Tibial artery (tissue), 4 donors: ENCODE results near the gene FRYL.
"Not testable (repeated sequence)": the region's sequence is repeated elsewhere in the genome, so short reads cannot be mapped to it uniquely, and the experiment has no call there.

Experiments
- DNase-seq, 2 donors: peaks; one replicate each; pipeline ENCODE4 v3.0.0-alpha.2; 2019
- H3K27ac ChIP-seq, 2 donors: fragments of 200-600 bp; sonication (generic) in 1 of 2; 1 replicate in 1 of 2; 2 replicates in 1 of 2; pipeline ENCODE4 v1.5.1; 2018 to 2019; ENCODE audit warnings: mild to moderate bottlenecking in 1 of 2
- H3K27me3 ChIP-seq, 2 donors: fragments of 200-600 bp; sonication (generic) in 1 of 2; one replicate each; pipeline versions ENCODE4 v1.5.1 to v1.6.0; 2016 to 2019
- H3K36me3 ChIP-seq, 3 donors: fragments of 200-600 bp; sonication (generic) in 2 of 3; one replicate each; pipeline ENCODE4 v1.5.1; 2016 to 2019; ENCODE audit warnings: mild to moderate bottlenecking in 2 of 3
- H3K4me1 ChIP-seq, 4 donors: fragments of 200-600 bp; sonication (generic) in 2 of 4; 1 replicate in 3 of 4; 2 replicates in 1 of 4; pipeline ENCODE4 v1.5.1; 2016 to 2019
- H3K4me3 ChIP-seq, 2 donors: fragments of 200-600 bp; sonication (generic) in 1 of 2; 1 replicate in 1 of 2; 2 replicates in 1 of 2; pipeline ENCODE4 v1.5.1; 2018 to 2019; ENCODE audit warnings: mild to moderate bottlenecking in 2 of 2
- H3K9me3 ChIP-seq, 3 donors: fragments of 200-600 bp; sonication (generic) in 1 of 3; one replicate each; pipeline ENCODE4 v1.5.1; 2016 to 2019
- intact Hi-C: fragments of 100-400 bp; cut with DNase I; formaldehyde crosslinking; loops from one replicate; pipeline ENCODE4 v1.15.0; 2023; ENCODE audit warnings: low total_unique reads
- TF ChIP-seq, protein P1 (sequence below), 2 experiments: fragments of 200-600 bp in 1 of 2; fragments of 450-650 bp in 1 of 2; IDR thresholded peaks; one replicate each; pipeline ENCODE4 v1.5.1; 2017 to 2019; ENCODE audit warnings: antibody characterized with exemption in 2 of 2, mild to moderate bottlenecking in 1 of 2, moderate library complexity in 1 of 2

FRYL gene

GRCh38 chr4:48720459-48720858 lies 59.6 kb downstream of the FRYL start:
- Histone ChIP-seq H3K4me3 (no peak overlapping the region), H3K36me3 (no peaks in the 10 kb centered on the region), H3K27me3 (no peaks in the 10 kb centered on the region), H3K27ac (no peak overlapping the region), H3K9me3 (no peaks in the 10 kb centered on the region), H3K4me1 (peaks cover 0 to 33% (median 4%) of the 10 kb centered on the region in 4 donors)
- intact Hi-C loops: no loop called here
- TF ChIP-seq, protein P1, sequence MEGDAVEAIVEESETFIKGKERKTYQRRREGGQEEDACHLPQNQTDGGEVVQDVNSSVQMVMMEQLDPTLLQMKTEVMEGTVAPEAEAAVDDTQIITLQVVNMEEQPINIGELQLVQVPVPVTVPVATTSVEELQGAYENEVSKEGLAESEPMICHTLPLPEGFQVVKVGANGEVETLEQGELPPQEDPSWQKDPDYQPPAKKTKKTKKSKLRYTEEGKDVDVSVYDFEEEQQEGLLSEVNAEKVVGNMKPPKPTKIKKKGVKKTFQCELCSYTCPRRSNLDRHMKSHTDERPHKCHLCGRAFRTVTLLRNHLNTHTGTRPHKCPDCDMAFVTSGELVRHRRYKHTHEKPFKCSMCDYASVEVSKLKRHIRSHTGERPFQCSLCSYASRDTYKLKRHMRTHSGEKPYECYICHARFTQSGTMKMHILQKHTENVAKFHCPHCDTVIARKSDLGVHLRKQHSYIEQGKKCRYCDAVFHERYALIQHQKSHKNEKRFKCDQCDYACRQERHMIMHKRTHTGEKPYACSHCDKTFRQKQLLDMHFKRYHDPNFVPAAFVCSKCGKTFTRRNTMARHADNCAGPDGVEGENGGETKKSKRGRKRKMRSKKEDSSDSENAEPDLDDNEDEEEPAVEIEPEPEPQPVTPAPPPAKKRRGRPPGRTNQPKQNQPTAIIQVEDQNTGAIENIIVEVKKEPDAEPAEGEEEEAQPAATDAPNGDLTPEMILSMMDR (IDR thresholded peaks at IDR 0.05): no peak
- DNase-seq: no peak

DNA sequence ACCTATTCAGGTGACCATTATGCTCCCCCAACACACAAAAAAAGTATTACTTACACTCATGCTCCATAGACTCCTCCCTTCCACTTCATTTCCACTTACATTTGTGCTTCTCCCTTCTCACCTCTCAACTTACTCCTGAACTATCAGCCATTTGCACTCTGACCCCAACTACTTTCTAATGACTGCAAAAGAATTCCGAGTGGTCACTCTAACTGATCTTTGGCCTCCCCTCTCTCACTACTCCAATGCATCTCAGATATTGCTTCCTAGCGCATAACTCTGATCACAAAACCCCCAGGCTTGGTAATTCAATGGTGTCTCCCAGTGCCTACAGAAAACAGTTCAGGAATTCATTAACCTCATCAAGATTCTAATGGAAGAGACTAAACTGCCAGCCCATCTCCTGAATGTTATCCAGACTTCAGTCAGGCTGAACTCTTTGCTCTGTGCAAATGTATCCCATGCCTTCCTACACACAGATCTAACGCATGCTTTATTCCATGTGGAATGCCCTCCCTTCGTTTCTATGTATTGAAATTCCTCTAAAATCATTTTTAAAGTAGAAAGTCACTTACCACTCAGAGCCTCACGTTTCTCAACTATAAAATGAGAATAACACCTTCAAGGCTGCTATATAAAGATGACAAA lies 61.1 kb downstream of the FRYL start:
- Histone ChIP-seq H3K27ac (no peak overlapping the region), H3K36me3 (no peaks in the 10 kb centered on the region), H3K4me1 (peaks cover 0 to 22% (median 3%) of the 10 kb centered on the region in 4 donors), H3K4me3 (no peak overlapping the region), H3K9me3 (no peaks in the 10 kb centered on the region), H3K27me3 (no peaks in the 10 kb centered on the region)
- no peak for DNase-seq
- intact Hi-C loops: no loop called here
- TF ChIP-seq, protein P1 (IDR thresholded peaks at IDR 0.05): no peak

GRCh38 chr4:48716285-48716684 lies 63.8 kb downstream of the FRYL start:
- intact Hi-C loops, H3K4me1 ChIP-seq, H3K36me3 ChIP-seq, H3K4me3 ChIP-seq, H3K9me3 ChIP-seq, H3K27ac ChIP-seq, DNase-seq, H3K27me3 ChIP-seq: not testable (repeated sequence)

- peaks cover 0 to 4% (median 0%) of the 10 kb centered on the region in 4 donors for H3K4me1 ChIP-seq
- peaks cover 9 to 20% (median 15%) of the 10 kb centered on the region in 3 donors for H3K36me3 ChIP-seq
- intact Hi-C loops: no loop called here
- H3K4me3 ChIP-seq: no peak overlapping the region
- no peaks in the 10 kb centered on the region for H3K27me3 ChIP-seq
- H3K27ac ChIP-seq: no peak overlapping the region
- TF ChIP-seq, protein P1 (IDR thresholded peaks at IDR 0.05): no peak
- H3K9me3 ChIP-seq: no peaks in the 10 kb centered on the region
- no peak for DNase-seq
Observed at GRCh38 chr4:48710446-48711209, 69.5 kb downstream of the FRYL start.

GRCh38 chr4:48709901-48710300 lies 70.2 kb downstream of the FRYL start:
- Histone ChIP-seq H3K9me3 (no peaks in the 10 kb centered on the region), H3K36me3 (peaks cover 9 to 20% (median 16%) of the 10 kb centered on the region in 3 donors), H3K27ac (no peak overlapping the region), H3K4me1 (peaks cover 0 to 4% (median 0%) of the 10 kb centered on the region in 4 donors), H3K27me3 (no peaks in the 10 kb centered on the region), H3K4me3 (no peak overlapping the region)
- TF ChIP-seq, protein P1 (IDR thresholded peaks at IDR 0.05): no peak
- intact Hi-C loops: no loop called here
- no peak for DNase-seq

DNA sequence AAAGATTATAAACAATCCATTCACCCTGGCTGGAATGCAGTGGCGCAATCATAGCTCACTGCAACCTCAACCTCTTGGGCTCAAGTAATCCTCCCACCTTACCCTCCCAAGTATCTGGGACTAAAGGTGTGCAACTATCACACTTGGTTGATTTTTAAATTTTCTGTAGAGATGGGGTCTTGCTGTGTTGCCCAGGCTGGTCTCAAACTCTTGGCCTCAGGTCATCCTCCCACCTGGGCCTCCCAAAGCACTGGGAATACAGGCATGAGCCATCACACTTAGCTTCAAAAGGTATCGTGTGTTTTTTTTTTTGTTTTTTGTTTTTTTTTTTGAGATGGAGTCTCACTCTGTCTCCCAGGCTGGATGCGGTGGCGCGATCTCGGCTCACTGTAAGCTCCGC lies 71.5 kb downstream of the FRYL start:
- H3K36me3 ChIP-seq: peaks cover 9 to 20% (median 16%) of the 10 kb centered on the region in 3 donors
- intact Hi-C loops: no loop called here

More for the DNA sequence above, 71.5 kb downstream of the FRYL start:
- Histone ChIP-seq H3K4me3 (no peak overlapping the region), H3K4me1 (peaks cover 0 to 4% (median 0%) of the 10 kb centered on the region in 4 donors), H3K9me3 (no peaks in the 10 kb centered on the region), H3K27ac (no peak overlapping the region), H3K27me3 (no peaks in the 10 kb centered on the region)
- DNase-seq: no peak
- TF ChIP-seq, protein P1 (IDR thresholded peaks at IDR 0.05): no peak
